GM12892 (cell line): ENCODE measurements around the gene TAF10.

Experiments used
- POLR2A ChIP-seq: IDR thresholded peaks from 2 replicates; pipeline ENCODE4 v1.6.1; 2011; ENCODE audit warnings: low read depth, low read length, control low read depth
- POLR2AphosphoS5 ChIP-seq: IDR thresholded peaks from 2 replicates; pipeline ENCODE4 v1.6.1; 2011; ENCODE audit warnings: low read depth, low read length, control low read depth

DNA sequence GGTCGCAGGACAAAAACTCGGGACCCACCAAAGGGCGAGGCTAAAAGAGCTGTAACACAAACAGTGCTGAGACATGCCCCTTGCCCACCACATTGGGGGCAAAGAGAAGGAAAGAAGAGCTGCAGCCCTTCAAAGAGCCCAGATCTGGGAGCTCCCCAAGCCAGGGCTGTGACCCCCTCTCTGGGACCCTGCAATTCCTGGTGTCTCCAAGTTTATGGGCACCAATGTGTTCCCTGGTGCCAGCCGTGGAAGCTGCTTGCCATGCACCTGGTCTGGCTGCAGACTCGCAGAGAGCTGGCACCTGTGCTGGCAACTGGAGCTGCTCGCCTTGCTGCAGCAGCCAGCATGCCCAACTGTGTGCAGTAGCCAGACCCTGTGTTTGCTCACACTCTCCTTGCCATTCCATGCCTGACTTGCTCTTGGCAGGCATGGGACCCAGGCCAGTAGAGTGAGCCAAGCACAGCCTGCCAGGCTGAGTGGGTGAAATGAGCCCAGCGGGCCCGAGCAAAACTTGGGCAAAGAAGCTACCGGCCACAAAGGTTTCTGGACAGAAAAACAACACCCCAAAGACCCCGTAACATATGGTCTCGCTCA is 24.6 kb downstream of the TAF10 start:
- TF ChIP-seq POLR2AphosphoS5, result no peak
- TF ChIP-seq POLR2A, result no peak
